ENCODE measurements around the gene RAB20. TPM values are rescaled to one million over a fixed set of nuclear protein-coding genes. Genes with fewer than 3 reads are reported as not detected.

The RAB20 gene
- total and polyA plus RNA-seq, 2 donors (not counting 1 experiment from before 2014, with no cell fraction given) = 2.4 to 4.6 TPM

- peaks cover 0 to 4% of the 10 kb centered on the region in 2 donors for H3K4me1 ChIP-seq (ENCODE audit: control insufficient read depth in 2 of 2, insufficient read depth in 2 of 2, low read length in 2 of 2)
- H3K9me3 ChIP-seq (ENCODE audit: control extremely low read depth in 1 of 3, control insufficient read depth in 2 of 3, insufficient read depth in 1 of 3, low read length in 2 of 3) = peaks cover 0 to 1% (median 0%) of the 10 kb centered on the region in 3 donors
- no peak overlapping the region for H3K9ac ChIP-seq (ENCODE audit: low read length)
- no peak overlapping the region for H3K27ac ChIP-seq (ENCODE audit: low read length in 2 of 2)
- Mint-ChIP-seq H3K4me1 (no peaks in the 10 kb centered on the region), H3K9me3 (ENCODE audit: insufficient read depth) (no peaks in the 10 kb centered on the region), H3K27me3 (no peaks in the 10 kb centered on the region), H3K27ac (no peak overlapping the region), H3K4me3 (no peak overlapping the region)
- H3K36me3 ChIP-seq (replicated peaks in 1 of 2; ENCODE audit: control extremely low read depth in 1 of 2, control insufficient read depth in 1 of 2, extremely low read depth in 1 of 2, insufficient read depth in 2 of 2, low read length in 1 of 2) = no peaks in the 10 kb centered on the region
- DNase-seq (no peak), ATAC-seq (ENCODE audit: low read depth) (no peak)
- 88% methylated on average over 3 of the region's 9 CpGs for WGBS (ENCODE audit: insufficient coverage)
- CTCF ChIA-PET = no interaction called here
- H3K4me2 ChIP-seq (replicated peaks; ENCODE audit: low read depth, low read length, poor library complexity, severe bottlenecking) = no peak overlapping the region
- H3K79me2 ChIP-seq (ENCODE audit: control insufficient read depth, insufficient read depth, low read length) = no peaks in the 10 kb centered on the region
- no peaks in the 10 kb centered on the region for H3K27me3 ChIP-seq (replicated peaks in 1 of 4; ENCODE audit: control extremely low read depth in 1 of 4, control insufficient read depth in 3 of 4, insufficient read depth in 4 of 4, low read length in 3 of 4)
- no peaks in the 10 kb centered on the region for H4K20me1 ChIP-seq (ENCODE audit: control insufficient read depth, insufficient read depth, low read length, poor library complexity, severe bottlenecking)
- intact Hi-C loops (cut with micrococcal nuclease) = no loop called here
- POLR2A ChIA-PET = no interaction called here
- no peak overlapping the region for H3K4me3 ChIP-seq (ENCODE audit: control extremely low read depth in 1 of 5, extremely low read depth in 1 of 5, insufficient read depth in 1 of 5, low read depth in 2 of 5, low read length in 4 of 5)
- H2AFZ ChIP-seq (ENCODE audit: insufficient read depth, low read depth, low read length, poor library complexity, severe bottlenecking) = no peak overlapping the region
- TF ChIP-seq EZH2 (IDR thresholded peaks at IDR 0.05; ENCODE audit: borderline replicate concordance, insufficient read depth, low read depth, low read length, poor library complexity, severe bottlenecking) (no peak), CTCF (IDR thresholded peaks at IDR 0.05) (no peak)
These were observed 67.9 kb downstream of the RAB20 start for GRCh38 chr13:110493613-110494012.

DNA sequence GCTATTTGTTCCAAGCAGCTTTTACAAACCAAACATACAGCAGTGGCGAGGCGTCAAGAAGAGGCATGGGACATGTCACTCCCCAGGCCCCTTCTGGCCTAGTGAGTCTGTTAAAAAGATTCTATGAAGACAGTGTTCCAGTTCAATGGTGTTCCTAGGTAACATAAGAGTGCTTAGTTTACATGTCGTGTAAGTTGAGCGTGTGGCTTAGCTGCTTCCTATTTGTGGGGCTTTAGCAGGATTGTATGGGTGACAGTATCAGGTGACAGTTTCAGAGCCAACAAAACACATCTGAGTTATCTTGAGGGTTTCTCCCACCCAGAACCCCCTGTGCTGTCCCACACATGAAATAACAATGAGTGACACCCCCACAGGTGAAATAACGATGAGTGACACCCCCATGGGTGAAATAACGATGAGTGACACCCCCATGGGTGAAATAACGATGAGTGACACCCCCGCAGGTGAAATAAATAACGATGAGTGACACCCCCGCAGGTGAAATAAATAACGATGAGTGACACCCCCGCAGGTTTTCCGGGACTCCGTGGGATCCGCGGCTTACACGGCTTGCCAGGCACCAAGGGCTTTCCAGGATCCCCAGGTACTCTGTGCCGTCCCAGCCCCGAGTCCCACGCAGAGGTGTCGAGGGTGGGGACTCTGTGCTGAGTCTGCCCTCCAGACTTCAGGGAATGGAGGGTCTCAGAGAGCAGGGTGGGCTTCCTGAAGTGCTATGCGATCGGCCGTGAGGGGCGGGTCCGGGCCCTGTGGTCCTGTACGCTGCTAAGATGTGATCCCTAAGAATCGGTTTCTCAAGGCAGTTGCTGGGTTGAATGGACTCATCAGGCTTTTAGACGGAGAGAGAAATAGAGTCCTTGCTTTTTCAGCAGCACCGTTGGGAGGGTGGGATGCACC, 68.6 kb downstream of the RAB20 start:
- no peak overlapping the region for H3K27ac ChIP-seq (ENCODE audit: low read length in 2 of 2)
- H3K4me3 ChIP-seq (ENCODE audit: control extremely low read depth in 1 of 5, extremely low read depth in 1 of 5, insufficient read depth in 1 of 5, low read depth in 2 of 5, low read length in 4 of 5) = no peak overlapping the region
- H3K4me1 ChIP-seq (ENCODE audit: control insufficient read depth in 2 of 2, insufficient read depth in 2 of 2, low read length in 2 of 2) = peaks cover 0 to 4% of the 10 kb centered on the region in 2 donors
- no peak overlapping the region for H3K9ac ChIP-seq (ENCODE audit: low read length)
- ChIA-PET POLR2A (no interaction called here), CTCF (no interaction called here)
- H3K9me3 Mint-ChIP-seq (ENCODE audit: insufficient read depth) = no peaks in the 10 kb centered on the region
- H3K27me3 Mint-ChIP-seq = no peaks in the 10 kb centered on the region
- H3K4me1 Mint-ChIP-seq = no peaks in the 10 kb centered on the region
- H3K79me2 ChIP-seq (ENCODE audit: control insufficient read depth, insufficient read depth, low read length) = no peaks in the 10 kb centered on the region
- peak overlapping the region; percentile 14 for H3K4me2 ChIP-seq (replicated peaks; ENCODE audit: low read depth, low read length, poor library complexity, severe bottlenecking)
- DNase-seq (no peak), ATAC-seq (ENCODE audit: low read depth) (no peak)
- H3K4me3 Mint-ChIP-seq = no peak overlapping the region
- no peaks in the 10 kb centered on the region for H3K36me3 ChIP-seq (replicated peaks in 1 of 2; ENCODE audit: control extremely low read depth in 1 of 2, control insufficient read depth in 1 of 2, extremely low read depth in 1 of 2, insufficient read depth in 2 of 2, low read length in 1 of 2)
- no peak overlapping the region for H2AFZ ChIP-seq (ENCODE audit: insufficient read depth, low read depth, low read length, poor library complexity, severe bottlenecking)
- WGBS (ENCODE audit: insufficient coverage) = 97% methylated on average over 25 of the region's 30 CpGs
- no peaks in the 10 kb centered on the region for H3K27me3 ChIP-seq (replicated peaks in 1 of 4; ENCODE audit: control extremely low read depth in 1 of 4, control insufficient read depth in 3 of 4, insufficient read depth in 4 of 4, low read length in 3 of 4)
- H4K20me1 ChIP-seq (ENCODE audit: control insufficient read depth, insufficient read depth, low read length, poor library complexity, severe bottlenecking) = no peaks in the 10 kb centered on the region
- H3K27ac Mint-ChIP-seq = no peak overlapping the region
- no peak for TF ChIP-seq CTCF (IDR thresholded peaks at IDR 0.05)
- no peak for TF ChIP-seq EZH2 (IDR thresholded peaks at IDR 0.05; ENCODE audit: borderline replicate concordance, insufficient read depth, low read depth, low read length, poor library complexity, severe bottlenecking)
- no peaks in the 10 kb centered on the region for H3K9me3 ChIP-seq (ENCODE audit: control extremely low read depth in 1 of 3, control insufficient read depth in 2 of 3, insufficient read depth in 1 of 3, low read length in 2 of 3)
- intact Hi-C loops (cut with micrococcal nuclease) = no loop called here
